Measurements from ENCODE around the gene ATP8B4. TPM values are rescaled to one million over a fixed set of nuclear protein-coding genes. Genes with fewer than 3 reads are reported as not detected.

Gene ATP8B4
- total and polyA plus RNA-seq, 10 of the 15 experiments (the other 5 are each of a cell fraction or from before 2014, with no cell fraction given): 0.02 to 0.94 (median 0.19) TPM

DNA sequence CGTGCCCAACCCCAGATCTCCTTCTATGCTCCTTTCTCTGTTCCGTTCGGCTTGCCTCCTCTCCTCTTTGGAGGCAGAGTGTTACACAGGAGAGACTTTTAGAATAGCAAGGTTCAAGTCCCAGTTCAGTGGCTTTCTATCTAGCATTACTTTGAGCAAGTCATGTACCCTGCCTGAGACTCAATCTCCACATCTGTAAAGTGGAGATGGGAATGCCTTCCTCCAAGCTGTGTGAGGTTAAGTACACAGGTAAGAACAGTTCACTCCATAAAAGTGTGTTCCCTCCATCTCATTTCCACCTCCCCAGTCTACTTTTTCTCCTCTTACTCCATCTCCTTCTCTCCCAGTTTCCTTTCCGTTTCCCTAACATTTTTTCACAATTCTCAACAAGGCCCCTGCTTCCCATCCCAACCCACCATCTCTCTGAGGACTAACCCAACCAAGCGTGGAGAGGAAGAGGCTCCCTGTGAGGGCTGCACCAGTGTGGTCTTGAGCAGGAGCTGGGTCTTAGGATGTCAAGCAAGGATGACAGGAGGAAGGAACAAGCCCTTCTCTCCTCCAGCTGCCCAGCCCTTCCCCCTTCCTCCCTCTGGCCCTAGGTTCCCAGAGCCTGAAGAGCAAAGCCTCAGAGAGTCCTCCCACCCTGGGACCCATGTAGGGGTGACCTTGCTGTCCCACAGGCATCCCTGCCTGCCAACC is 6.4 kb downstream of the ATP8B4 start:
- H3K4me2 ChIP-seq (ENCODE audit: control insufficient read depth, insufficient read depth): peak overlapping the region; percentile 42; the same call in 1 of the 2 replicates
- no peak overlapping the region for H3K9ac ChIP-seq (ENCODE audit: control insufficient read depth, insufficient read depth, low read length)
- peaks cover 0 to 6% of the 10 kb centered on the region in 2 experiments; a peak in 2 of 4 replicates for H3K27me3 ChIP-seq (replicated peaks in 1 of 2; ENCODE audit: control insufficient read depth in 2 of 2, insufficient read depth in 2 of 2, low read length in 1 of 2)
- H3K36me3 ChIP-seq (ENCODE audit: control insufficient read depth in 2 of 2, insufficient read depth in 2 of 2, low read length in 1 of 2): no peaks in the 10 kb centered on the region
- in situ Hi-C loops (cut with MboI) (no loop called here), intact Hi-C loops (cut with micrococcal nuclease; ENCODE audit: unreplicated experiment) (no loop called here)
- no peak overlapping the region for H3K27ac ChIP-seq (ENCODE audit: control insufficient read depth, insufficient read depth)
- TF ChIP-seq IKZF1 (conservative IDR thresholded peaks at IDR 0.05): peak; percentile 25; the same call in 1 of the 2 replicates
- TF ChIP-seq, protein P1, sequence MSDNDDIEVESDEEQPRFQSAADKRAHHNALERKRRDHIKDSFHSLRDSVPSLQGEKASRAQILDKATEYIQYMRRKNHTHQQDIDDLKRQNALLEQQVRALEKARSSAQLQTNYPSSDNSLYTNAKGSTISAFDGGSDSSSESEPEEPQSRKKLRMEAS (IDR thresholded peaks at IDR 0.05; ENCODE audit: low read depth, low read length): no peak
- H3K9me3 ChIP-seq (replicated peaks; ENCODE audit: control insufficient read depth, insufficient read depth, low read length): no peaks in the 10 kb centered on the region
- H3K4me3 ChIP-seq: no peak overlapping the region
- POLR2A ChIA-PET: no interaction called here
- H4K20me1 ChIP-seq (ENCODE audit: control insufficient read depth, insufficient read depth): no peaks in the 10 kb centered on the region
- DNase-seq (ENCODE audit: low read depth, low spot score) (no peak), FAIRE-seq (no peak), ATAC-seq (no peak)
- no TSS peak for BruUV-seq (replicated peaks)
- no peaks in the 10 kb centered on the region for H3K79me2 ChIP-seq (ENCODE audit: control insufficient read depth, insufficient read depth, low read length)
- RAD21 ChIA-PET (ENCODE audit: unreplicated experiment): no interaction called here
- SMC1A ChIA-PET (ENCODE audit: uncharacterized antibody, unreplicated experiment): no interaction called here
- CTCF ChIA-PET: interaction anchor here (0.7 to 1.3 kb wide), 3 partner anchors 109 to 1652 kb away, joined by 3 to 4 read pairs (median 3); no protein-coding TSS in a partner anchor
- H3K4me1 ChIP-seq (ENCODE audit: control insufficient read depth, insufficient read depth, low read length): peaks cover 25% of the 10 kb centered on the region
- H2AFZ ChIP-seq (ENCODE audit: control insufficient read depth, low read depth, low read length): no peak overlapping the region
- WGBS (ENCODE audit: insufficient coverage, insufficient replicate concordance, low lambda C conversion rate, missing lambda C conversion rate): 29% methylated on average over 5 of the region's 5 CpGs

DNA sequence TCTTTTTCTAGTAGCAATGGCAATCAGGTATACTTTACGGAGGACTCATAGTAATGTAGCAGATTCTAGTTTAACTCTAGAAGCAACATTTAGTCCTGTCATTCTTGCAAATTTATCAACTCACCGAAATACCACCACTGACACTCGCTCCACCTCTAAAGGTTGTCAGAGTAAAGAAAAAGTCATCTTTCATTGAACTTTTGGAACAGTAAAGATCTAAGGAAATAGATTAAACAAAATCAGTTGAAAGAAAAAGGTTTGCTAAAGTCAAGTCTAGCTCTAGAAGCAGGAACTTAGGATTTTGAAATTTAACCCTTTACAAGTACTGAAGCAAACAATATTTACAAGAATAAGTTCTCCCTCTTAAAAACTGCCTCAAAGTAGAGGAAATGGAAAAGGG is 8.7 kb downstream of the ATP8B4 start:
- Histone ChIP-seq H3K9me3 (replicated peaks; ENCODE audit: control insufficient read depth, insufficient read depth, low read length) (no peaks in the 10 kb centered on the region), H4K20me1 (ENCODE audit: control insufficient read depth, insufficient read depth) (no peaks in the 10 kb centered on the region), H3K27me3 (replicated peaks in 1 of 2; ENCODE audit: control insufficient read depth in 2 of 2, insufficient read depth in 2 of 2, low read length in 1 of 2) (peaks cover 0 to 6% of the 10 kb centered on the region in 2 experiments; a peak in 2 of 4 replicates), H3K36me3 (ENCODE audit: control insufficient read depth in 2 of 2, insufficient read depth in 2 of 2, low read length in 1 of 2) (no peaks in the 10 kb centered on the region), H3K4me3 (no peak overlapping the region), H3K27ac (ENCODE audit: control insufficient read depth, insufficient read depth) (no peak overlapping the region), H2AFZ (ENCODE audit: control insufficient read depth, low read depth, low read length) (no peak overlapping the region), H3K79me2 (ENCODE audit: control insufficient read depth, insufficient read depth, low read length) (no peaks in the 10 kb centered on the region), H3K4me2 (ENCODE audit: control insufficient read depth, insufficient read depth) (no peak overlapping the region), H3K4me1 (ENCODE audit: control insufficient read depth, insufficient read depth, low read length) (peaks cover 29% of the 10 kb centered on the region), H3K9ac (ENCODE audit: control insufficient read depth, insufficient read depth, low read length) (no peak overlapping the region)
- ChIA-PET RAD21 (ENCODE audit: unreplicated experiment) (no interaction called here), SMC1A (ENCODE audit: uncharacterized antibody, unreplicated experiment) (interaction anchor here (1.7 kb wide), 1 partner anchor 103 kb away, joined by 5 read pairs; no protein-coding TSS in a partner anchor), POLR2A (interaction anchor here (0.5 kb wide), 1 partner anchor 254 kb away, joined by 4 read pairs; no protein-coding TSS in a partner anchor), CTCF (no interaction called here)
- intact Hi-C loops (cut with micrococcal nuclease; ENCODE audit: unreplicated experiment) (no loop called here), in situ Hi-C loops (cut with MboI) (no loop called here)
- no TSS peak for BruUV-seq (replicated peaks)
- 76% methylated on average over 3 of the region's 3 CpGs for WGBS (ENCODE audit: insufficient coverage, insufficient replicate concordance, low lambda C conversion rate, missing lambda C conversion rate)
- FAIRE-seq (no peak), ATAC-seq (no peak), DNase-seq (ENCODE audit: low read depth, low spot score) (no peak)
- TF ChIP-seq SUZ12 (IDR thresholded peaks at IDR 0.05; ENCODE audit: unreplicated experiment): no peak

Data from GM12878 (cell line).